Pancreas (tissue), 10 donors: ENCODE data around the gene CRACR2A. TPM values are rescaled to one million over a fixed set of nuclear protein-coding genes. Genes with fewer than 3 reads are reported as not detected.

Experiments
- ATAC-seq, 4 donors: fragments of 200-7000 bp; cut with Tn5 transposase; one replicate each; pipeline versions ENCODE4 v1.8.0 to v1.9.1; 2020; ENCODE audit warnings: mild to moderate bottlenecking in 4 of 4, moderate library complexity in 4 of 4
- DNase-seq, 6 donors: peaks; one replicate each; pipeline ENCODE4 v3.0.0-alpha.2; 2020
- FAIRE-seq: peaks from 2 replicates; lab custom pipeline; 2012; peaks lifted over from hg19 to GRCh38; lab: Jason Lieb, UNC
- H3K27ac ChIP-seq, 4 donors: fragments of 200-600 bp; sonication (generic); 1 replicate in 3 of 4; 2 replicates in 1 of 4; pipeline versions ENCODE4 v1.5.0 to v1.8.0; 2020
- H3K27me3 ChIP-seq, 4 donors: fragments of 200-600 bp; one replicate each; pipeline ENCODE4 v1.8.0; 2021
- H3K36me3 ChIP-seq, 3 donors: fragments of 200-600 bp; sonication (generic) in 1 of 3; one replicate each; pipeline versions ENCODE4 v1.5.0 to v1.8.0; 2020 to 2021
- H3K4me1 ChIP-seq, 3 donors: fragments of 200-600 bp; one replicate each; pipeline ENCODE4 v1.8.0; 2021
- H3K4me3 ChIP-seq, 4 donors: fragments of 200-600 bp; sonication (generic) in 2 of 4; one replicate each; pipeline versions ENCODE4 v1.5.0 to v1.8.0; 2020 to 2021
- H3K9me3 ChIP-seq, 4 donors: fragments of 200-600 bp; one replicate each; pipeline ENCODE4 v1.8.0; 2021
- CTCF ChIP-seq, 4 donors: fragments of 200-600 bp; sonication (generic) in 3 of 4; IDR thresholded peaks; one replicate each; pipeline versions ENCODE4 v1.5.0 to v1.8.0; 2021; ENCODE audit warnings: antibody characterized with exemption in 4 of 4
- WGBS, 2 donors: extraction: QIAGEN DNeasy Blood & Tissue Kit; methylation state at CpG; one replicate each; pipeline ENCODE4 v1.1.7; 2013; 5-methylcytosine and 5-hydroxymethylcytosine counted together
- intact Hi-C, 3 donors: fragments of 100-400 bp; cut with DNase I; formaldehyde crosslinking; loops; one replicate each; pipeline versions ENCODE4 v1.11.1 to v1.14.2; 2022
- polyA plus RNA-seq, 2 donors: library from polyadenylated mRNA; stranded (reverse); fragments of 200-250 nt; gene quantifications; one replicate each; pipeline ENCODE4 v1.2.3, GENCODE V29; 2013
- total RNA-seq, 6 donors: library from RNA; stranded (reverse); fragmentation: NEBNext Ultra II Directional in 4 of 6; extraction: Animal tissue kit (Norgen Biotek cat#: 25700) in 4 of 6; gene quantifications; one replicate each; pipeline versions ENCODE4 v1.2.1 to v1.2.4, GENCODE V29; 2021 to 2023
- donor health status: healthy with polysubstance abuse.
- donor health status: DM: no; HTN: no; CAD: no; lungs with moderate emphysema.
- donor health status: DM: no; HTN: no; CAD: no.
- donor health status: control.
- donor health status: control.
- donor health status: Bipolar disorder and iron deficiency.
- donor health status: DM: yes; HTN: yes; CAD: no.
- donor health status: DM: no; HTN: no; CAD: no.
- donor health status: DM: no; HTN: no; CAD: no.
- donor health status: DM: yes; HTN: yes; CAD: no.

CRACR2A gene
- total and polyA plus RNA-seq, 8 donors, result 1.5 to 10.3 (median 7.3) TPM

- WGBS, 2 donors, result 66 to 70% methylated on average over 2 of the region's 2 CpGs
- no peaks in the 10 kb centered on the region for H3K4me1 ChIP-seq
- H3K36me3 ChIP-seq, result no peaks in the 10 kb centered on the region
- H3K27me3 ChIP-seq, result no peaks in the 10 kb centered on the region
- H3K4me3 ChIP-seq, result no peak overlapping the region
- H3K27ac ChIP-seq, result no peak overlapping the region
- ATAC-seq (no peak), DNase-seq (no peak), FAIRE-seq (no peak)
- TF ChIP-seq CTCF (IDR thresholded peaks at IDR 0.05), result no peak
- intact Hi-C loops, result no loop called here
- H3K9me3 ChIP-seq, result no peaks in the 10 kb centered on the region
Measured at GRCh38 chr12:3740480-3741231, 12.3 kb downstream of the CRACR2A start.

GRCh38 chr12:3735432-3735831, 17.5 kb downstream of the CRACR2A start:
- intact Hi-C loops, result no loop called here

GRCh38 chr12:3732901-3733300, 20.0 kb downstream of the CRACR2A start:
- Histone ChIP-seq H3K9me3 (no peaks in the 10 kb centered on the region), H3K27ac (no peak overlapping the region)

More at GRCh38 chr12:3735432-3735831, 17.5 kb downstream of the CRACR2A start:
- DNase-seq (no peak), ATAC-seq (no peak), FAIRE-seq (no peak)
- Histone ChIP-seq H3K36me3 (no peaks in the 10 kb centered on the region), H3K4me3 (no peak overlapping the region), H3K27me3 (no peaks in the 10 kb centered on the region), H3K4me1 (no peaks in the 10 kb centered on the region), H3K27ac (no peak overlapping the region), H3K9me3 (no peaks in the 10 kb centered on the region)
- no peak for TF ChIP-seq CTCF (IDR thresholded peaks at IDR 0.05)
- WGBS, 2 donors, result 91 to 94% methylated on average over 4 of the region's 4 CpGs

GRCh38 chr12:3730111-3730510, 22.8 kb downstream of the CRACR2A start:
- no peaks in the 10 kb centered on the region for H3K9me3 ChIP-seq
- H3K4me1 ChIP-seq, result no peaks in the 10 kb centered on the region
- 94 to 96% methylated on average over 6 of the region's 6 CpGs for WGBS, 2 donors
- H3K36me3 ChIP-seq, result no peaks in the 10 kb centered on the region
- no peaks in the 10 kb centered on the region for H3K27me3 ChIP-seq
- no peak for ATAC-seq
- no peak for FAIRE-seq
- no peak for DNase-seq
- intact Hi-C loops, result no loop called here
- no peak overlapping the region for H3K27ac ChIP-seq
- no peak overlapping the region for H3K4me3 ChIP-seq
- no peak for TF ChIP-seq CTCF (IDR thresholded peaks at IDR 0.05)

More at GRCh38 chr12:3732901-3733300, 20.0 kb downstream of the CRACR2A start:
- FAIRE-seq (no peak), DNase-seq (peak in 2 of 6 donors; percentile 36 to 58), ATAC-seq (peak in 3 of 4 donors; percentile 26 to 33 (median 28))
- 72 to 79% methylated on average over 4 of the region's 4 CpGs for WGBS, 2 donors
- no peaks in the 10 kb centered on the region for H3K36me3 ChIP-seq
- H3K4me1 ChIP-seq, result no peaks in the 10 kb centered on the region
- H3K27me3 ChIP-seq, result no peaks in the 10 kb centered on the region
- no peak for TF ChIP-seq CTCF (IDR thresholded peaks at IDR 0.05)
- intact Hi-C loops, result no loop called here
- H3K4me3 ChIP-seq, result no peak overlapping the region

- intact Hi-C loops, result no loop called here
- no peak for DNase-seq
- FAIRE-seq, result no peak
- Histone ChIP-seq H3K4me3 (no peak overlapping the region), H3K27ac (no peak overlapping the region), H3K27me3 (no peaks in the 10 kb centered on the region), H3K36me3 (no peaks in the 10 kb centered on the region), H3K9me3 (no peaks in the 10 kb centered on the region), H3K4me1 (no peaks in the 10 kb centered on the region)
- WGBS, 2 donors, result 85 to 90% methylated on average over 6 of the region's 6 CpGs
- peak in 2 of 4 donors; percentile 23 to 29 for ATAC-seq
- TF ChIP-seq CTCF (IDR thresholded peaks at IDR 0.05), result no peak
Measured at GRCh38 chr12:3728686-3729085, 24.2 kb downstream of the CRACR2A start.
